ENCODE results near the gene SELENOS.
A peak's percentile ranks its signal among the peaks of the same experiment; 100 is the strongest.

DNA sequence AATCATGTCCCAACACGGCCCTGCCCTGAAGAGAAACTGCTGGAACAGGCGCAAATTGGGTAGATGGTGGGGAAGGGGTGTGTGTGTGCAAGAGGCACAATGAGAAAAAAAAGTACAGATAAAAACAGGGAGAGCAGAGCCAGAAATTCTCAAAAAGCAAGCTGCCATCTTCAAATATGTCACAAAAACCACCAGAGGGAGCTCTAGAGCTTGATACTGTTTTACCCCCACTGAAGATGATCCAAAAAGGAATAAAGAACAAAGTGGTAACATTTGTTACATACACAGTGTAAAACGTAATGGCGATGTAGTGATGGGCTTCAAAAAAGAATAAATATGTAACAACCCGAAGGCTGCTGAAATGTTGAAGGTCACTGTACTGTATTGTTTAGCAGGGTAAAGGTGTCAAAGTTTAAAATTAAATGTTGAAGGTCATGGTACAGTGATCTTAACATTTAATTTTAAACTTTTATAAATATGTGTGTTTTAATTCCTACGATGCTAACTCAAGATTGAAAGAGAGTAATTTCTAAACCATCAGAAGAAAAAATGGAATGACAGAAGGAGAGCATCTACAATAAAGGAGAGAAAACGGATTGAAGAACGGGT lies 11.7 kb upstream of the SELENOS start:
- TF ChIP-seq, protein P1, sequence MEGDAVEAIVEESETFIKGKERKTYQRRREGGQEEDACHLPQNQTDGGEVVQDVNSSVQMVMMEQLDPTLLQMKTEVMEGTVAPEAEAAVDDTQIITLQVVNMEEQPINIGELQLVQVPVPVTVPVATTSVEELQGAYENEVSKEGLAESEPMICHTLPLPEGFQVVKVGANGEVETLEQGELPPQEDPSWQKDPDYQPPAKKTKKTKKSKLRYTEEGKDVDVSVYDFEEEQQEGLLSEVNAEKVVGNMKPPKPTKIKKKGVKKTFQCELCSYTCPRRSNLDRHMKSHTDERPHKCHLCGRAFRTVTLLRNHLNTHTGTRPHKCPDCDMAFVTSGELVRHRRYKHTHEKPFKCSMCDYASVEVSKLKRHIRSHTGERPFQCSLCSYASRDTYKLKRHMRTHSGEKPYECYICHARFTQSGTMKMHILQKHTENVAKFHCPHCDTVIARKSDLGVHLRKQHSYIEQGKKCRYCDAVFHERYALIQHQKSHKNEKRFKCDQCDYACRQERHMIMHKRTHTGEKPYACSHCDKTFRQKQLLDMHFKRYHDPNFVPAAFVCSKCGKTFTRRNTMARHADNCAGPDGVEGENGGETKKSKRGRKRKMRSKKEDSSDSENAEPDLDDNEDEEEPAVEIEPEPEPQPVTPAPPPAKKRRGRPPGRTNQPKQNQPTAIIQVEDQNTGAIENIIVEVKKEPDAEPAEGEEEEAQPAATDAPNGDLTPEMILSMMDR (IDR thresholded peaks at IDR 0.05; ENCODE audit: low read length) = peak; percentile 70
- TF ChIP-seq EZH2 (optimal IDR thresholded peaks at IDR 0.05; ENCODE audit: low read depth, low read length) = no peak
